GM19468 (cell line): ENCODE measurements around the gene CXCL14.

Source experiments
- ATAC-seq: cut with Tn5 transposase; IDR thresholded peaks from one replicate; pipeline ENCODE4 v1.9.1; 2021; ENCODE audit warnings: mild to moderate bottlenecking, moderate library complexity, moderate number of reproducible peaks; ENCODE audit not compliant: unreplicated experiment; ENCODE audit errors: extremely low read depth

CXCL14 gene

DNA sequence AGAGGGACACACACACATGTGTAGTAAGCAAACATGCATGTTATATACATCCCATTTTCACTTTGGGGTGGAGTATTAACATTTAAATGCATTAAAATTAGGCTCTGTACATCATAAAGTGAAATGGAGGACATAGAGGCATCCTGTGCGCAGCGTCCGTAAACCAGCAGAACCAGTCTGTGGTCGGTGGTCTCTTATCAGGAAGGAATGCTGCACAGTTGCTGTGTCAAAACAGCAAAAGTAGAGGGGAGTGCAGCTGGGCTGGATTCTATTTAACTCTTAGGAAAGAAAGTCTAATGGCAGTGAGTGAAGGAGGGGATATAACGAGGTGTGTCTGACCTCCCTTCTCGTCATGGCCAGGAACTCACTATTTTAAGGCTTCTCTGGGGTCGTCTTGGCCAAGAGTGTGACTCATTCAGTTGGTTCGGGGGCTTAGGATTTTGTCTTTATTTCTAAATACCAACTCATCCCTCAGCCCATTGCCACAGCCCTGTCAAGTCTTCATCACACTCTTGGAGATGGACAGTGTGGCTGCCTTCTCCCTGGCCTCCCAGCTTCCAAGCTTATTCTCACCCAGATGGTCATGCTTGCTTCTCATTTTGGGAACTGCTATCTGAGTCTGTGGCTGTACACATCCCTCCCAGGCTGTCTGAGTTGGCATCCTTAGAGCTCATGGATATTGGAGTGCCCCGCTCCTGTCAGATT lies 20.1 kb upstream of the CXCL14 start:
- ATAC-seq, result no peak

DNA sequence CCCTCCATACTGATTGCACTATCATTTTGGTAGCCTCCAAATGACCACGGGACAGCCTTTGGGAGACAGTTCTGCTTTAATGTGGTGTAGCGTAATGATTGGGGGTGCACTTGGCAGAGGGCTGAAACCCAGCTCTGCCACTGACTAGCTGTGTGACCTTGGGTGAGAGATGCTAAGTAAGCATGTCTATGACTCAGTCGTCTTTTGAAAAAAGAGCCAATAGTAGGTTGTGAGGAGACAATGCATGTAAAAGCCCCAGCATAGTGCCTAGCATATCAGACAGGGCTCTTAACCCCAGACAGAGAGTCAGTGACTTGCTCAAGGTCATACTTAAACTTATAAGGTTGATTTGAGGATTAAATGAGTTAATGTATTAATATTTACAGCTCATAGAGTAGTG lies 18.0 kb upstream of the CXCL14 start:
- ATAC-seq, result no peak

DNA sequence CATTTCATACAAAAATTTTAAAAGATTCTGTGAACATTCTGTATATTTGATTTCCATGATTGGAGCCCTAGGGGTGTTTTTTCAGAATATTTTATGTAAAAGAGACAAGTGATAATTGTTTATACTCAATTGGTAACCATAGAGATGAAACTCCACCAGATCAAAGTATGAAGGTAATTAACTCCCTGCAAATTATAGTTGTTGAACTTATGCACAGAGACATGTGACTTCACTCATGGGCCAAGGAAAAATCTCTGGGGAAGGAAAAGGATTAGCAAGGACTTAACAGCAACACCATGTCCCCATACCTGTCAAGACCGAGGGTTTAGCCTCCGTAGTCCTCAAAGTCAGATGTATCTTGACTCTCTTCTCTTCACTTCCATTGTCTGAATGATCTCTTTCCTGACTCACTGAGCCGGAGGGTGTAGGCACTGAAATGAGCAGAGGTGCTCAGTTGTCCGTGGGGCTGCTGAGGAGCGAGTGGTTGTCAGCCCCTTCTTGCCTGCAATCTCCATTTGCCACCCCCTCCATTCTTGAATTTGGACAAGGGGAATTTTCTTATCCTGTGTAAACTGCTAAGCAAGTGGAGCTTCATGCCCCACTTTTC lies 17.5 kb upstream of the CXCL14 start:
- ATAC-seq, result no peak

DNA sequence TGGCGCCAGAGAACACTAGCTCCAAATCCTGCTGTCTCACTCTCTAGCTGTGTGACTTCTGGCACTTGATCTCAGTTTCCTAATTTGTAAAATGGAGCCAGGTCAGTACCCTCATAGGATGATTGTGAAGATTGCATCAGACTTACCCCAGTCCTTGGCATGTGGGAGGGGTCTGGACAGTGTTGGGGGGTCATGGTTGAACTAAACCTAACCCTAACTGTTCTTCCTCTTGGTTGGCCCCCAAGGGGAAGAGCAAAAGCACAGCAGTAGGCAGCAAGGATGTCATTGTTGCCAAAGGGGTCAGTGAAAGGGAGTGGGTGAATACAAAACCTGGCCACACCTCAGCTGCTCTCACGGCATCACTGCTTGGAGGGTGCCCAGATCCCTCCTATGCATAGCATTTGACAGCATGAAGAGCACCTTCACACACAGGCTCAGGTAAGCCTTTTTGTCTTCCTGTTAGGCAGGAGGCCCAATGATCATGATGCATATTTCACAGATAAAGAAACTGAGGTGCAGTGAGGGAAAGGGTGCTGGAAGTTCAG lies 15.7 kb upstream of the CXCL14 start:
- ATAC-seq, result no peak

DNA sequence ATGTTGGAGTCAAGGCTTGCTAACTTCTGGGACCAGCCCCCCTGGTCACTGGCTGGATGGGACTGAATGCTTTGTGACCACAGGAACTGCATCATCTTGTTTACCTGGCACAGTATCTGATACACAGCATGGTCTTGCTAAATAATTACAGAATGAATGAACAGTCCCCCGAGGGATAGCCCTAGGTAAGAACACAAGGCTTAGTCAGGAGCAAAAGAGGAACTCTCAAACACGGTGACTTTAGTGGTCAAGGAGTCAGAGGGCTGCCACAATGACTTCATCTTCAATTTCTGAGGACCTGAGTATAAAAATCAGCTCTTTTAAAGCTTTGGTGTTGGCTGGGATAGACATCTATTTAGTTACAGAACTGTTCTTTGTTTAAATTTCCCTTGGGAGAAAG lies 15.1 kb upstream of the CXCL14 start:
- ATAC-seq, result no peak

DNA sequence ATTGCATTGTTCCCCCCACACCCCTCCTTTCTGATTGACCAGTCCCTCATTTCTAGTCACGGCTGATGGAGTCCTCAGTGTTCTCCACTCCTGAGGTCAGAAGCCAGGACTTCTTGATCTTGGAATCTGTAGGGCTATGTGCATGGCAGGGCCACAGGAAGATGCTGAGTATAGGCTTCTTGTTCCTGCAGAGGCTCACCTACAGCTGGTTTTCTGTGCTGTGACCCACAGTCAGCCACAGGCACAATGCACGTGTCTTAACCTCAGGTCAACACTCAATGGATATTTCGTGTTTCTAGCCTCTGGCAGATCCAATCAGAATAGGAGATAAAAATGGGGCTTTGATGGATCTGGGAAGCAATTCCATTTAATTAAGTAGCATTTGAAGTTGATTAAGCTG lies 14.3 kb upstream of the CXCL14 start:
- no peak for ATAC-seq

DNA sequence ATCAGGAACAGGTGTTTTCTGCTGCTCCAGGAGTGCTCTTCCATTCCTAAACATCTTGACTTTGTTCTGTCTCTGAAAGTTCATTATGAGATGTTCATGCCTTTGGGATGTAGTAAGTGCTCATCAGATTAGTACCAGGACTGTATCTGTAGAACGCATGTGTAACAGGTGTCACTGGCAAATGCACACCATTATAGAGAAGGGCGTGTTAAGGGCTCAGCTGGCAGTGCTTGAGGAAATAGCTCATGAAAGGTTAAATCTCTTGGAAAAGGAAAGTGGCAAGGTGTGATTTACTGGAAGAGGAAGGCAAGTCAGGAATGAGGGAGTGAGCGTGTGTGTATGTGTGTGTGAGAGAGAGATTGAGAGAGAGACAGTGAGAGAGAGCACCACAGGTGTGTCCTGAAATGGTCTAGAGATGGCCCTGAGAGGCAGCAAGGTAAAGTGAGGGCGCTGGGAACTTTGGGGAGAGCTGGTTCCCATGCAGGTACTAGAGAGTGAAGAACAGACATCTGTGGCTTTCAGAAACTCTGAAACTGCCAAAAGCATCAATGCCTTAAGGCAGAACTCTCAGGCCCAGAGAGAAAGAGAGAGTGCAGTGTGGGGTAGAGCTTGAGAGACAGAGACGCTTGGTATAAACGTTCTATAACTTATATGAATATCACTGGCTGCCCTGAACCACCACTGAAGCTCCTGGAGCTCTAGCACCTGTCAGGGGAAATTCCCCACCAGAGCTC lies 13.7 kb upstream of the CXCL14 start:
- ATAC-seq, result no peak

DNA sequence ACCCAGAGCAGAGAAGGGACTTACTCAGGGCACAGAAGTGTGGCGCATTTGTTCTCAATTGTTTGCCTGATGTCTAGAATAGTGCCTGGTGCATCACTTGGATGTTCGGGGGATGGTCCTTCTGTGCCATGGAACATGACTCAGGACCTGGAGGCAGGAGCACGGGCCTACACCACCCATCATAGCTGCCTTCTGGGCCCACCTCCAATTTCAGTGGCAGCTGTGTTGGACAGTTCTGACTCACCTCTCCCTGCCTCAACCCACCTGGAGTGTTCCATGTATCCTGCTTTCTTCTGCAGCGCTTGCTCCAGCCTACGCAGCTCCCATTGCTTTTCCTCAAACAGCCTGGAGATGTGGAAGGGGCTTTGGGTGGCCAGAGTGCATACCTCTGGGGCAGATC lies 12.5 kb upstream of the CXCL14 start:
- ATAC-seq, result no peak

DNA sequence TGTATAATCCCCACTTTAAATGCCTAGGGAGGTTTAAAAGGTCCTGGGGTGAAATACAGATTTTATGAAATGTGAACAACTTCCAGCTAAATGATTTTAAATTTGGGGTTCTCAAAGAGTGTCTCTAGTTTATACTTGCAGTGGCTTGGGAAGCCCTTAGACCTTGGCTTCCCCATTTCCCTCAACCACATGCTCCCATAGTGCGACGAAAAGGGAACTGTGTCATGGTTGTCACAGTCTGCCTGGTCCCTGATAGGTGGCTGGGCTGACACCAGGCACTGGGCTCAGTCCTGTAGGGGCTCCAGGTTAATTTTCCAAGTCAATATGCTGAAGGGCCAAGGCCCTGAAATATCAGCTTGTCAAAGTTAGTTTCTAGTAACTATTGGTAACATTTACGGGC lies 10.4 kb upstream of the CXCL14 start:
- ATAC-seq, result no peak

DNA sequence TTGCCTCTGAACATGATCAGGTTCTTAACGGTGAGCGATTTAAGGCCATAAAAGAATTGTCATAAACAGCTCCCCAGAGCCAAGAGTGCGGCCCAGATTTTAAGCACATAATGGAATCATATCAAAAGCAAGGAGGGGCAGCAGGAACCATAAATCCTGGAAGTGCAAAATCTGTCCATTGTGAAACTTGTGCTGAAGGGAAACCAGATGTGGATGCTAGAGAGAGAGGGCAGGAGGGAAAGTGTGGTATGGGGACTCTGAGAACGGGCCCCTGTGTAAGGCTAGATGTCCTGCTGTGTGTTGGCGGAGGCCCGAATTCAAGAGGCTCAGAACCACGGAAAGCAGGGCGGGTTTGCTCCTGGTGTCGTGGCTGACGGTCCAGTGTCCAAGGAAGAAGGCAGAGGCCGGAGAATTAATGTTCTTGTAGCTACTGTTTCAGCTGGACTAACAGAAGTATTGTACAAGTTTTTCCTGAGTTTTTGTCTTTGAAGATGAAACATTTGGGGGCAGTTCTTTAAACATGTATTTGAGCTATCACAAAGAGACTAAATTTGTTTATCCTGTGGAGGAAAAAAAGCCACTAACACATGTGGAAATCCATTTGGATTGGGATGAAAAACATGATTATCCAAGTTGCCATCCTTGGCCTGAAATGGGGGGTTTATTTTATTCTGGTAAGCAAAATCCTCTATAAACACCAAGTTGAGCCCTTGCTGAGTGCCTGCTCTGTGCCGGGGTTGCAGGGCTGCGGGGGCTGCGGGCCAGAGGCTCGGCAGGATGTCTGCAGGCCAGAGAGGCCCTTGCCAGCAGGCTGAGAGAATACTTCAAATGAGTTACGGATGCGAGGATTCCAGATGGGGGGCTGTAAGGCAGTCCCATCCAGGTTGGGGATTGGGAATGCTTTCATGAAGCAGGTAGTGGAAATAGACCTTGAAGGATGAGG lies 9.2 kb upstream of the CXCL14 start:
- ATAC-seq, result no peak

DNA sequence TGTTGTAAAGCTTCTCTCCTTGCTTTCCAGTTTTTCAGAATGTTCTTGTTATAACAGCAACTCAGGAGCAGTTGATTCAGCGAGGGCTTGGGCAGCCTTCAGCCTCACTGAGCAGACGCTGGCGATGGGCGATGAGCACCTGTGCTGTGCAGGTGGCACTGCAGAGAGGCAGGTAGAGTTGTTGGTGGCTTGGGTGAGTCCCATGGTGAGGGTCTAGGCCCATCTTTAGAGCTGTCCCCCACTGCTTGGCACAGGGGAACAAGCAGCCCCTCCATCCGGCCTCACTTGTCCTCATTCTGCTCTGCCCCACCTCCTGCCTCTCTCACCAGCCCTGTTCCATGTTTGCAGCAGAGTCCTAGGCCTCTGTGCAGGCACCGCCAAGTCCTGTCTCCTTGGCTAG lies 6.1 kb upstream of the CXCL14 start:
- no peak for ATAC-seq

DNA sequence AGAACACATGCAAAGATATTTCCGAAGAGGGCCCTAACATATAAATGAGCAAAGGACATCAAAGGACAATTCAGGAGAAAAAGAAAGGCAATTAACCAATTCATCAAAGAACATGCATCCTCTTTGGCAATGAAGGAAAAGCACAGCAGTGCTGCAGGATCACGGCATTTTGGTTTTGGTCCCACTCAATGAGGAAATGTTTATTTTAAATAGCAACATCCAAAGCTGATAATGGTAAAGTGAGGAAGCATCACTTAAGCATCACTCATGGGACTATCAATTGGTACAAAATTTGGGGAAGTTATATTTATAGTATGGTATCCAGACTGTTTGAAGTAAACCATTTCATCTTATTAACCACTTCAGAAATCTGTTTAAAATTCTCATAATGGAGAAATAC lies 5.5 kb upstream of the CXCL14 start:
- ATAC-seq, result no peak

DNA sequence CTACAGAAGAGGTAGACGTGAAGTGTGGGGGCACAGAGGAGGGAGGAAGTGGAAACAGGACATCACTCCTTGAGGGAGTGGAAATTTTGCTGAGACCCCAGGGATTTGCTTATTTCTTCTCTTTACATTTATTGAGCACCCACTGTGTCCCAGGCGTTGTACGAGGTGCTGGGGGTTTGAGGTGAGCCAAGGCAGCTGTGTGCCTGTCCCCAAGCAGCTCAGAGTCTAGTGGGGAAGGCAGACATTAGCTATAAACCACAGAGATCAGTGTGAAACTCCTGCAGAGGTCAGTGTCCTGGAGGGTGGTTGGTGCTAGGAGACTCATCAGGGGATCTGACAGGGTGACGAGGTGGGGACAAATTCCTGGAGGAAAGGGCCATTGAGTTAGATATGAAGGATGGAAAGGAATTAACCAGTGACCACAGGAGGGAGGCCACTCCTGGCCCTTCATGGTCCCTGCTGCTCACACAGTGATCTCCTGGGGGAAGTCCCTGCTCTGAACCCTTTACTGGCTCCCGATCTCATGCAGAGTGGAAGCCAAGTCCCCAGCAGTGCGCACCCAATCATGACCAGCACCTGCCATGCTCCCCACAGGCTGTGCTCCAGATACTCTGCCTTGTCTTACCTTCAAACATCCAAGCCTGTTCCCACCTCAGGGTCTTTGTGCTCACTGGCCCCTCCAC lies 3.4 kb upstream of the CXCL14 start:
- no peak for ATAC-seq

DNA sequence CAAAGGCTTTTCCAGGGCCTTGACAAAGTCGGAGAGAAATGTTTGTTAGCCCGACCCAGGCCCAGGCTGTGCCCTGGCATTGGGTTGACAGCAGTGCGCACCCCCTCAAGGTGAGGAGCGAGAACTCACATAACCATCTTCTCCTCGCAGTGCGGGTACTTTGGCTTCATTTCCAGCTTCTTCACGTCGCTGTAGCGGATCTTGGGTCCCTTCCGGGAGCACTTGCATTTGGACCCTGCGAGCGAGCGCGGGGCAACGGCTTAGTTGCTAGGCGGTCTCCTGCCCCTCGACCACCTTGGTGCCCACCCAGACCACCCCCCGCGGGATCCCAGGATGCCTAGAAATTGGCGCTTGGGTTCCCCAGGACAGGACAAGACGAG lies 496 bp downstream of the CXCL14 start:
- no peak for ATAC-seq

DNA sequence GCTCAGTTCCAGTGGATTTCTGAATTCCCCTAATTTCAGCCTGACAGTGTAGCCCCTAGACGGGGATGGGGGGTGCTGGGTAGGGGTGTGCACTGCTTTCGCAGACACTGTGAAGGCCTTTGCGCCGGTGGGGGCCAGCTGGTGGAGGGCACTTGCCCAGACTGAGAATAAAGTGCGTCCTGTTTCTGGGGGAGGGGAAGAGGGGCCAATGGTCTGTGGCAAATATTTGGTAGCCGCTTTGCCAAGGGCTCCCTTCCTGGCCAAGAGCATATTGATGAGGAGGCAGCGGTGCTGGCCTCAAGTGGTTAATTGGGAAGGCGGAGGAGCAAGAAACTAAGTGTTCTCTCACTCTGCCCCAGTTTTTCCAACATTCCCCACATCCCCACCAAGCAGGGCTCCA lies 1.4 kb downstream of the CXCL14 start:
- no peak for ATAC-seq

DNA sequence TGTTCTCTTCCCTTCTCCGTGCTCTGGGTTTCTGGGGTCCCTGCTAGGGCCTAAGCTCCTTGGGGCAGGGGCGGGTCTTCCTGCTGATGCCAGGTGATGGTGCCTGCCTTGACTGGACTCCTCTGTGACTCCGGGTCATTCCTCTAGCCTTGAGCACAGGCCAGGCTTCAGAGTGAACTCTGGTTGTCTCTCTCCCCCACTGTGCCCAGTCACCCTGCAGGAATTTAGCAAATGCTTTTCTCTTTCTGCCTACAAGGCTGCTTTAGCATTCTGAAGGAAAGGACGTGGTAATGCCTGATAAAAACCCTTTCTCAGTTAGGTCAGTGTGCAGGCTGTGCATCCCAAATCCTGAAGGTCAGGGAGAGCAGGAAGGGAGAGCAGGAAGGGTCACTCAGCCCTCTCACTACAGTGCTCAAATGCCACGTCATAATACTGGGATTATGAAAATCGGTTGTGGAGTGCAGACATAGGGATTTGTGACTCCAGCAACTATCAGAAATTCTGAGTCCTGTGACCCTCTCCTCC lies 2.7 kb downstream of the CXCL14 start:
- ATAC-seq, result no peak

DNA sequence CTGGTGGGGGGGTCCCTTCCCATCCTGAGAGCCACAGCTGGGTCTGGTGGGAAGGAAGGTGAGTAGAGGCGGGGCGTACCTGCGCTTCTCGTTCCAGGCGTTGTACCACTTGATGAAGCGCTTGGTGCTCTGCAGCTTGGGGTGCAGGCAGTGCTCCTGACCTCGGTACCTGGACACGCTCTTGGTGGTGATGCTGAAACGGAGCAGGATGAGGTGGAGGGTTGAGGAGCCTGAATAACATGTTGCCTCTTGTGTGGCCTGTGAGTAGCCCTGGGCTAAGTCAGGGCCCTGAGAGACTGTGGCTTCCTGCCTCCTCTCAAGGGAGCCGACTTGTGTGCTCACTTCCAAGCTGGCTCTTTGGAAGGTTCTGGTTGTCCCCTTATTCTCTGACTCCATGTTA lies 4.3 kb downstream of the CXCL14 start:
- no peak for ATAC-seq

DNA sequence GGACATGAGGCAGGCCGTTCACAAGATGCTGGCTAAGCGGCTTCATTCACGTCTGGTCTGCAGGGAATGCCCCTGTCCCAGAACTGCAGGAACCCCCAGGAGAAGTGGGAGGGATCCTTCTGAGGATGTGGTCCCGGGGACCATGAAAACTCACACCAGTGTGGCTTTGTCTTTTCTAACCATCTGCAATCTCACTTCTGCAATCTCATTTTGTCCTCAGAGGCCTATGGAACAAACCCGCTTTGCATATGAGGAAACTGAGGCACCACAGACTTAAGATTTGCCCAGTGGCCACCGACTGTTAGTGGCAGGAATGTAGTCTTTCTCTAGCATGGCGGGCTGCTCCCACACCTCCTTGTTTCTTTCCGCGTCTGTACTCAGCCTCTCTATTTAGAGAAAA lies 6.9 kb downstream of the CXCL14 start:
- ATAC-seq, result no peak

DNA sequence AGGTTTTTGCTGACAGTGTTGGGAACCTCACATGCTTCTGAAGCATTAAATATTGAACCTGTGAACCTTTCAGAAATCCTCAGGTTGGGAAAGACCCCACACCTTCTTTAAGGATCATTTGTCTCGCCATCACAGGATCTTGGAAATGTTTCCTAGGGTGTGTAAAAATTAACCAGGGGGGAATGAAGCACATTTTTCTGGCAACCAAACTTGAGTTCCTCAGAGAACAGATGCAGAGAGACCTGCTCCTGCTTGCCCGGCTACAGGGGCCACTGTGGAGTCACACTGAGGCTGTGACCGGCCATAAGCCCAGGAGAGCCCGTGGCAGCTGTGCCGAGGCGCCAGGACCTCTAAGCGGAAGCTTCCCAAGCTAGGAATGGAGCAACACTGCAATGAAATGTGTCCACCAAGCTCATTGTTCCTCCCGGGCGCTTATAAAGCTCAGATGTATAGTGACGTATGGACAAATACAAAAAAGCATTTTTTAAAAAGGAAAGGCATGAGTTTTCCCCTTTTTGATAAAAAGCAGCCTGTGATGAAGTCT lies 7.7 kb downstream of the CXCL14 start:
- no peak for ATAC-seq
